Measurements from ENCODE around the gene EDEM1. TPM values are rescaled to one million over a fixed set of nuclear protein-coding genes. Genes with fewer than 3 reads are reported as not detected.

The EDEM1 gene
- polyA plus RNA-seq, 2 donors, result 5.8 to 9.0 TPM

- H3K36me3 ChIP-seq (ENCODE audit: control insufficient read depth in 2 of 2, insufficient read depth in 2 of 2, low read length in 1 of 2), result peaks cover 0 to 7% of the 10 kb centered on the region in 2 donors
- no peak overlapping the region for H3K27ac ChIP-seq (ENCODE audit: low read depth in 2 of 2, low read length in 1 of 2)
- 53 to 56% methylated on average over 6 of the region's 6 CpGs for WGBS, 2 donors
- H3K4me1 ChIP-seq (ENCODE audit: control insufficient read depth in 2 of 2, insufficient read depth in 2 of 2, low read length in 1 of 2), result no peaks in the 10 kb centered on the region
- H3K27me3 ChIP-seq (ENCODE audit: control insufficient read depth in 1 of 2, insufficient read depth in 2 of 2, low read length in 2 of 2), result no peaks in the 10 kb centered on the region
- no peaks in the 10 kb centered on the region for H3K9me3 ChIP-seq (ENCODE audit: control insufficient read depth in 2 of 2, insufficient read depth in 1 of 2, low read depth in 1 of 2, low read length in 1 of 2)
- no peak overlapping the region for H3K4me3 ChIP-seq (ENCODE audit: low read depth in 1 of 2, low read length in 2 of 2)
Measured at GRCh38 chr3:5221701-5222100, 34.2 kb downstream of the EDEM1 start.

- Histone ChIP-seq H3K27ac (ENCODE audit: low read depth in 2 of 2, low read length in 1 of 2) (no peak overlapping the region), H3K4me1 (ENCODE audit: control insufficient read depth in 2 of 2, insufficient read depth in 2 of 2, low read length in 1 of 2) (no peaks in the 10 kb centered on the region), H3K4me3 (ENCODE audit: low read depth in 1 of 2, low read length in 2 of 2) (no peak overlapping the region), H3K36me3 (ENCODE audit: control insufficient read depth in 2 of 2, insufficient read depth in 2 of 2, low read length in 1 of 2) (peaks cover 0 to 5% of the 10 kb centered on the region in 2 donors), H3K27me3 (ENCODE audit: control insufficient read depth in 1 of 2, insufficient read depth in 2 of 2, low read length in 2 of 2) (no peaks in the 10 kb centered on the region), H3K9me3 (ENCODE audit: control insufficient read depth in 2 of 2, insufficient read depth in 1 of 2, low read depth in 1 of 2, low read length in 1 of 2) (no peaks in the 10 kb centered on the region)
- WGBS, 2 donors, result 85 to 88% methylated on average over 13 of the region's 13 CpGs
Measured at GRCh38 chr3:5222283-5223005, 34.9 kb downstream of the EDEM1 start.

- Histone ChIP-seq H3K4me1 (ENCODE audit: control insufficient read depth in 2 of 2, insufficient read depth in 2 of 2, low read length in 1 of 2) (no peaks in the 10 kb centered on the region), H3K9me3 (ENCODE audit: control insufficient read depth in 2 of 2, insufficient read depth in 1 of 2, low read depth in 1 of 2, low read length in 1 of 2) (no peaks in the 10 kb centered on the region), H3K27ac (ENCODE audit: low read depth in 2 of 2, low read length in 1 of 2) (no peak overlapping the region), H3K36me3 (ENCODE audit: control insufficient read depth in 2 of 2, insufficient read depth in 2 of 2, low read length in 1 of 2) (no peaks in the 10 kb centered on the region), H3K4me3 (ENCODE audit: low read depth in 1 of 2, low read length in 2 of 2) (no peak overlapping the region), H3K27me3 (ENCODE audit: control insufficient read depth in 1 of 2, insufficient read depth in 2 of 2, low read length in 2 of 2) (no peaks in the 10 kb centered on the region)
- 44 to 45% methylated on average over 6 of the region's 6 CpGs for WGBS, 2 donors
Measured at GRCh38 chr3:5226783-5227182, 39.3 kb downstream of the EDEM1 start.

GRCh38 chr3:5227812-5228211 lies 40.3 kb downstream of the EDEM1 start:
- no peaks in the 10 kb centered on the region for H3K27me3 ChIP-seq (ENCODE audit: control insufficient read depth in 1 of 2, insufficient read depth in 2 of 2, low read length in 2 of 2)
- H3K4me3 ChIP-seq (ENCODE audit: low read depth in 1 of 2, low read length in 2 of 2), result no peak overlapping the region
- H3K9me3 ChIP-seq (ENCODE audit: control insufficient read depth in 2 of 2, insufficient read depth in 1 of 2, low read depth in 1 of 2, low read length in 1 of 2), result no peaks in the 10 kb centered on the region
- no peaks in the 10 kb centered on the region for H3K36me3 ChIP-seq (ENCODE audit: control insufficient read depth in 2 of 2, insufficient read depth in 2 of 2, low read length in 1 of 2)
- H3K4me1 ChIP-seq (ENCODE audit: control insufficient read depth in 2 of 2, insufficient read depth in 2 of 2, low read length in 1 of 2), result no peaks in the 10 kb centered on the region
- 62 to 68% methylated on average over 6 of the region's 6 CpGs for WGBS, 2 donors
- H3K27ac ChIP-seq (ENCODE audit: low read depth in 2 of 2, low read length in 1 of 2), result no peak overlapping the region

- Histone ChIP-seq H3K27me3 (ENCODE audit: control insufficient read depth in 1 of 2, insufficient read depth in 2 of 2, low read length in 2 of 2) (no peaks in the 10 kb centered on the region), H3K9me3 (ENCODE audit: control insufficient read depth in 2 of 2, insufficient read depth in 1 of 2, low read depth in 1 of 2, low read length in 1 of 2) (no peaks in the 10 kb centered on the region), H3K27ac (ENCODE audit: low read depth in 2 of 2, low read length in 1 of 2) (no peak overlapping the region), H3K36me3 (ENCODE audit: control insufficient read depth in 2 of 2, insufficient read depth in 2 of 2, low read length in 1 of 2) (no peaks in the 10 kb centered on the region), H3K4me3 (ENCODE audit: low read depth in 1 of 2, low read length in 2 of 2) (no peak overlapping the region), H3K4me1 (ENCODE audit: control insufficient read depth in 2 of 2, insufficient read depth in 2 of 2, low read length in 1 of 2) (no peaks in the 10 kb centered on the region)
- WGBS, 2 donors, result 51 to 70% methylated on average over 2 of the region's 2 CpGs
Measured at GRCh38 chr3:5229414-5229813, 41.9 kb downstream of the EDEM1 start.

GRCh38 chr3:5231074-5231473 lies 43.6 kb downstream of the EDEM1 start:
- H3K9me3 ChIP-seq (ENCODE audit: control insufficient read depth in 2 of 2, insufficient read depth in 1 of 2, low read depth in 1 of 2, low read length in 1 of 2), result no peaks in the 10 kb centered on the region
- H3K36me3 ChIP-seq (ENCODE audit: control insufficient read depth in 2 of 2, insufficient read depth in 2 of 2, low read length in 1 of 2), result no peaks in the 10 kb centered on the region
- no peak overlapping the region for H3K27ac ChIP-seq (ENCODE audit: low read depth in 2 of 2, low read length in 1 of 2)
- WGBS, 2 donors, result 48 to 54% methylated on average over 6 of the region's 6 CpGs
- no peak overlapping the region for H3K4me3 ChIP-seq (ENCODE audit: low read depth in 1 of 2, low read length in 2 of 2)
- no peaks in the 10 kb centered on the region for H3K27me3 ChIP-seq (ENCODE audit: control insufficient read depth in 1 of 2, insufficient read depth in 2 of 2, low read length in 2 of 2)
- no peaks in the 10 kb centered on the region for H3K4me1 ChIP-seq (ENCODE audit: control insufficient read depth in 2 of 2, insufficient read depth in 2 of 2, low read length in 1 of 2)

- H3K4me3 ChIP-seq (ENCODE audit: low read depth in 1 of 2, low read length in 2 of 2), result no peak overlapping the region
- H3K27ac ChIP-seq (ENCODE audit: low read depth in 2 of 2, low read length in 1 of 2), result no peak overlapping the region
- H3K27me3 ChIP-seq (ENCODE audit: control insufficient read depth in 1 of 2, insufficient read depth in 2 of 2, low read length in 2 of 2), result no peaks in the 10 kb centered on the region
- H3K36me3 ChIP-seq (ENCODE audit: control insufficient read depth in 2 of 2, insufficient read depth in 2 of 2, low read length in 1 of 2), result no peaks in the 10 kb centered on the region
- H3K9me3 ChIP-seq (ENCODE audit: control insufficient read depth in 2 of 2, insufficient read depth in 1 of 2, low read depth in 1 of 2, low read length in 1 of 2), result no peaks in the 10 kb centered on the region
- no peaks in the 10 kb centered on the region for H3K4me1 ChIP-seq (ENCODE audit: control insufficient read depth in 2 of 2, insufficient read depth in 2 of 2, low read length in 1 of 2)
- 20 to 22% methylated on average over 2 of the region's 2 CpGs for WGBS, 2 donors
Measured at GRCh38 chr3:5231487-5231886, 44.0 kb downstream of the EDEM1 start.

GRCh38 chr3:5232570-5232969 lies 45.1 kb downstream of the EDEM1 start:
- Histone ChIP-seq H3K36me3 (ENCODE audit: control insufficient read depth in 2 of 2, insufficient read depth in 2 of 2, low read length in 1 of 2) (no peaks in the 10 kb centered on the region), H3K27ac (ENCODE audit: low read depth in 2 of 2, low read length in 1 of 2) (no peak overlapping the region), H3K4me3 (ENCODE audit: low read depth in 1 of 2, low read length in 2 of 2) (no peak overlapping the region), H3K9me3 (ENCODE audit: control insufficient read depth in 2 of 2, insufficient read depth in 1 of 2, low read depth in 1 of 2, low read length in 1 of 2) (no peaks in the 10 kb centered on the region), H3K27me3 (ENCODE audit: control insufficient read depth in 1 of 2, insufficient read depth in 2 of 2, low read length in 2 of 2) (no peaks in the 10 kb centered on the region), H3K4me1 (ENCODE audit: control insufficient read depth in 2 of 2, insufficient read depth in 2 of 2, low read length in 1 of 2) (no peaks in the 10 kb centered on the region)
- WGBS, 2 donors, result 64 to 69% methylated on average over 6 of the region's 6 CpGs

- Histone ChIP-seq H3K9me3 (ENCODE audit: control insufficient read depth in 2 of 2, insufficient read depth in 1 of 2, low read depth in 1 of 2, low read length in 1 of 2) (no peaks in the 10 kb centered on the region), H3K36me3 (ENCODE audit: control insufficient read depth in 2 of 2, insufficient read depth in 2 of 2, low read length in 1 of 2) (no peaks in the 10 kb centered on the region), H3K27me3 (ENCODE audit: control insufficient read depth in 1 of 2, insufficient read depth in 2 of 2, low read length in 2 of 2) (no peaks in the 10 kb centered on the region), H3K4me1 (ENCODE audit: control insufficient read depth in 2 of 2, insufficient read depth in 2 of 2, low read length in 1 of 2) (no peaks in the 10 kb centered on the region), H3K4me3 (ENCODE audit: low read depth in 1 of 2, low read length in 2 of 2) (no peak overlapping the region), H3K27ac (ENCODE audit: low read depth in 2 of 2, low read length in 1 of 2) (no peak overlapping the region)
- 47 to 61% methylated on average over 2 of the region's 2 CpGs for WGBS, 2 donors
Measured at GRCh38 chr3:5233026-5233425, 45.5 kb downstream of the EDEM1 start.

GRCh38 chr3:5235655-5236054 lies 48.1 kb downstream of the EDEM1 start:
- Histone ChIP-seq H3K9me3 (ENCODE audit: control insufficient read depth in 2 of 2, insufficient read depth in 1 of 2, low read depth in 1 of 2, low read length in 1 of 2) (no peaks in the 10 kb centered on the region), H3K27ac (ENCODE audit: low read depth in 2 of 2, low read length in 1 of 2) (no peak overlapping the region), H3K4me1 (ENCODE audit: control insufficient read depth in 2 of 2, insufficient read depth in 2 of 2, low read length in 1 of 2) (no peaks in the 10 kb centered on the region), H3K27me3 (ENCODE audit: control insufficient read depth in 1 of 2, insufficient read depth in 2 of 2, low read length in 2 of 2) (no peaks in the 10 kb centered on the region), H3K4me3 (ENCODE audit: low read depth in 1 of 2, low read length in 2 of 2) (no peak overlapping the region), H3K36me3 (ENCODE audit: control insufficient read depth in 2 of 2, insufficient read depth in 2 of 2, low read length in 1 of 2) (no peaks in the 10 kb centered on the region)
- WGBS, 2 donors, result 91 to 92% methylated on average over 7 of the region's 7 CpGs

All from esophagus (tissue), 2 donors.